Measurements from ENCODE around the gene PIK3C2G.

PIK3C2G gene

DNA sequence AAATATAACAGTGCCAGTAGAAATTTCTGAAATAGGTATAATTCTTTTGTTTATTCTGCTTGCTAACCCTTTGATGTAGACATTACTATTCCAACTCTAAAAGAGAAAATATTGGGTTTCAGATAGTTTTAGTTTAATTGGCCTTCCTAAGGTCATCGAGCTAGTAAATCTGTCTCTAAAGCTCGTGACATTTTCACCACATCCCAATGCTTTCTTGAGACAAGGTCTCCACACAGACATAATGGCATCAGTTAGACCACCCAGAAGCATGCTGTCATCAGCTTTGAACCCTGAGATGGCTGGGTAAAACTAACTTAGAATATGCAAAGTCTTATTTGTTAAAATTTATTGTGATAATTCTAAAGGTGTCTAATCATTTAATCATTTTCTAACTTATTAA, 52.0 kb downstream of the PIK3C2G start:
- Histone ChIP-seq H3K36me3 (ENCODE audit: low read depth) (no peaks in the 10 kb centered on the region), H3K27me3 (ENCODE audit: insufficient read depth, poor library complexity, severe bottlenecking) (no peaks in the 10 kb centered on the region), H3K4me3 (ENCODE audit: severe bottlenecking) (no peak overlapping the region), H3K9me3 (ENCODE audit: severe bottlenecking) (no peaks in the 10 kb centered on the region), H3K27ac (ENCODE audit: poor library complexity, severe bottlenecking) (no peak overlapping the region), H3K4me1 (ENCODE audit: insufficient read depth, poor library complexity, severe bottlenecking) (no peaks in the 10 kb centered on the region)
- no peak for ATAC-seq (ENCODE audit: low read depth)
- TF ChIP-seq, protein P1, sequence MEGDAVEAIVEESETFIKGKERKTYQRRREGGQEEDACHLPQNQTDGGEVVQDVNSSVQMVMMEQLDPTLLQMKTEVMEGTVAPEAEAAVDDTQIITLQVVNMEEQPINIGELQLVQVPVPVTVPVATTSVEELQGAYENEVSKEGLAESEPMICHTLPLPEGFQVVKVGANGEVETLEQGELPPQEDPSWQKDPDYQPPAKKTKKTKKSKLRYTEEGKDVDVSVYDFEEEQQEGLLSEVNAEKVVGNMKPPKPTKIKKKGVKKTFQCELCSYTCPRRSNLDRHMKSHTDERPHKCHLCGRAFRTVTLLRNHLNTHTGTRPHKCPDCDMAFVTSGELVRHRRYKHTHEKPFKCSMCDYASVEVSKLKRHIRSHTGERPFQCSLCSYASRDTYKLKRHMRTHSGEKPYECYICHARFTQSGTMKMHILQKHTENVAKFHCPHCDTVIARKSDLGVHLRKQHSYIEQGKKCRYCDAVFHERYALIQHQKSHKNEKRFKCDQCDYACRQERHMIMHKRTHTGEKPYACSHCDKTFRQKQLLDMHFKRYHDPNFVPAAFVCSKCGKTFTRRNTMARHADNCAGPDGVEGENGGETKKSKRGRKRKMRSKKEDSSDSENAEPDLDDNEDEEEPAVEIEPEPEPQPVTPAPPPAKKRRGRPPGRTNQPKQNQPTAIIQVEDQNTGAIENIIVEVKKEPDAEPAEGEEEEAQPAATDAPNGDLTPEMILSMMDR (IDR thresholded peaks at IDR 0.05; ENCODE audit: poor library complexity, severe bottlenecking) = no peak
- no peak for DNase-seq (ENCODE audit: low spot score)

DNA sequence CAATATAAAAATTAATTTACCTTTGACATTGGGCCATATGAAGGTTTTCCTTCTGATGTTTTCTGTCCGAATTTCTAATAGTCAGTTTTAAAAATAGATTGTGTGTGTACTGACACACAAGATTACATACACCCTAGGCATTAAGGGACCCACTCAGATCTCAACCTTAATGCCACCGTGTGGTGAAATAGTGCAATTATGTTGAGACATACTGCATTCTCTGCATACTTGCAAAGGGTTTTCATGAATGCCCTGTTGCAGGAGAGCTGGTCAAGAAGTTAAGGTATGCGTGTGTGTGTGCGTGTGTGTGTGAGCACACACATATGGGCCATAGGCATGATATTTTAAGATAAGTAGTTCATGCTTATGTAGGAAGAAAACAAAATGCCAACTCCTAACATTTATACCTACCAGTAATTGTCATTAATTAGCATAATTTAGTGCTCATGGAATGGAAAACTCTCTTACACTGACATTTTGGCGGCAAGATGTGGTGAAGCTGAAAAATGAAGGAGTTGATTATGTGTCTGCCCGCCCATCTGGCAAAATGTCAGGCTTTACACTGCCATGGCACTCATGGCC, 58.8 kb downstream of the PIK3C2G start:
- no peak for DNase-seq (ENCODE audit: low spot score)
- H3K36me3 ChIP-seq (ENCODE audit: low read depth) = no peaks in the 10 kb centered on the region
- no peak overlapping the region for H3K27ac ChIP-seq (ENCODE audit: poor library complexity, severe bottlenecking)
- H3K4me3 ChIP-seq (ENCODE audit: severe bottlenecking) = no peak overlapping the region
- H3K9me3 ChIP-seq (ENCODE audit: severe bottlenecking) = no peaks in the 10 kb centered on the region
- TF ChIP-seq, protein P1 (IDR thresholded peaks at IDR 0.05; ENCODE audit: poor library complexity, severe bottlenecking) = peak; percentile 59
- H3K4me1 ChIP-seq (ENCODE audit: insufficient read depth, poor library complexity, severe bottlenecking) = no peaks in the 10 kb centered on the region
- H3K27me3 ChIP-seq (ENCODE audit: insufficient read depth, poor library complexity, severe bottlenecking) = no peaks in the 10 kb centered on the region
- peak; percentile 82 for ATAC-seq (ENCODE audit: low read depth)

DNA sequence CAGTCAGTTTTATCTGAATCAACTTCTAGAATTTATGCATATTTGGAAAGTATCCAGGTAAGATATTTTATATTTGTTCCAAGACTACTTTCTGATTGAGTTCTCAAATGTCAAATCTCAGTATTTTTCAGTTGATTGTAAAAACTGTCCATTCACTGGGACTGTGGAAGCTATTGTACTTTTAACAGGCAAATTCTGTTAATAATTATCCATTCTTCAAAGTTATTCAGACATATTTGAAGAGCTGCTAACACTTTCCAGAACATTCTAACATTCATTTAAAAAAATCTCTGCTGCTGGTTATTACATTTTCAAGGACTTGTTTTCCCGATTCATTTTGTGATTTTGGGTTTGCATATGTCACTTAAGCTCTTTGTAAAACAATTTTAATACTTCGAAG, 59.7 kb downstream of the PIK3C2G start:
- no peak for ATAC-seq (ENCODE audit: low read depth)
- DNase-seq (ENCODE audit: low spot score) = no peak
- Histone ChIP-seq H3K9me3 (ENCODE audit: severe bottlenecking) (no peaks in the 10 kb centered on the region), H3K36me3 (ENCODE audit: low read depth) (no peaks in the 10 kb centered on the region), H3K4me3 (ENCODE audit: severe bottlenecking) (no peak overlapping the region), H3K27me3 (ENCODE audit: insufficient read depth, poor library complexity, severe bottlenecking) (no peaks in the 10 kb centered on the region), H3K27ac (ENCODE audit: poor library complexity, severe bottlenecking) (no peak overlapping the region), H3K4me1 (ENCODE audit: insufficient read depth, poor library complexity, severe bottlenecking) (no peaks in the 10 kb centered on the region)
- TF ChIP-seq, protein P1 (IDR thresholded peaks at IDR 0.05; ENCODE audit: poor library complexity, severe bottlenecking) = no peak

DNA sequence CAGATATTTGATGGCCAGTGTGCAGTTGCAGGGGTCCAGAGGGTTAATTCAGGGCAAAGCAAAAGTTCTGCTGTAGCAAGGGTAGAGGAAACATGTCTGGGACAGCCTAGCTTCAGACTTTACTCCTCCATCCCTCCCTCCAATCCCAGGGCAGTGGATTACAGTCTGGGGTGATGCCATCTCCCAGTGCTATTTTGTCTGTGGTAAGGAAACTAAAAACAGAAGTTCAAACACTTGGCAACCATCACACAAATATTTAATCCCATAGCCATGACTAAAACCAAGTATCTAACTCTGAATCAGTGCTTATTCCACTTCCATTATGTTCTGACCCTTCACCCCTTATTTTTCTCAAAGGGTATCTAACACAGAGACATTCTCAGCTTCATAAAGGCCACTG, 61.8 kb downstream of the PIK3C2G start:
- H3K4me1 ChIP-seq (ENCODE audit: insufficient read depth, poor library complexity, severe bottlenecking) = no peaks in the 10 kb centered on the region
- H3K27me3 ChIP-seq (ENCODE audit: insufficient read depth, poor library complexity, severe bottlenecking) = no peaks in the 10 kb centered on the region
- TF ChIP-seq, protein P1 (IDR thresholded peaks at IDR 0.05; ENCODE audit: poor library complexity, severe bottlenecking) = no peak
- ATAC-seq (ENCODE audit: low read depth) = no peak
- H3K27ac ChIP-seq (ENCODE audit: poor library complexity, severe bottlenecking) = no peak overlapping the region
- no peaks in the 10 kb centered on the region for H3K36me3 ChIP-seq (ENCODE audit: low read depth)
- no peak overlapping the region for H3K4me3 ChIP-seq (ENCODE audit: severe bottlenecking)
- DNase-seq (ENCODE audit: low spot score) = no peak
- no peaks in the 10 kb centered on the region for H3K9me3 ChIP-seq (ENCODE audit: severe bottlenecking)

DNA sequence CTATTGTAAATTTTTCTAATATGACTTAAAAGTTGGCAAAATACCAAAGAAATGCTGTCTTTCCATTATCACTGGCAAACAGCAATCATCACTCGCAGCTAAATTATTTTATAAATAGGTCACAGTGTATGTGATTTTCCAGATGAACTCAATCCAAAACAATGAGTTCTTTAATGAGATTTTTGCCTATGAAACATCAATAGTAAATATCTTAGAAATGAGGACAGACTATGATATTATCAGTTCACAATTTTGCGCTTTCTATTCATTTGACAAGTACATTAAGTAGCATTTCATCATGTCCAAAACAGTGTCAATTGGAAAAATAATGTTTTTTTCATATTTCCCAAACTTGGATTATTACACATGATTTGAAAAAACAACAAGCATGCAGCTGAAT, 65.7 kb downstream of the PIK3C2G start:
- no peaks in the 10 kb centered on the region for H3K4me1 ChIP-seq (ENCODE audit: insufficient read depth, poor library complexity, severe bottlenecking)
- H3K36me3 ChIP-seq (ENCODE audit: low read depth) = no peaks in the 10 kb centered on the region
- DNase-seq (ENCODE audit: low spot score) = no peak

More for the DNA sequence above, 65.7 kb downstream of the PIK3C2G start:
- TF ChIP-seq, protein P1 (IDR thresholded peaks at IDR 0.05; ENCODE audit: poor library complexity, severe bottlenecking) = no peak
- Histone ChIP-seq H3K27ac (ENCODE audit: poor library complexity, severe bottlenecking) (no peak overlapping the region), H3K27me3 (ENCODE audit: insufficient read depth, poor library complexity, severe bottlenecking) (no peaks in the 10 kb centered on the region), H3K9me3 (ENCODE audit: severe bottlenecking) (no peaks in the 10 kb centered on the region), H3K4me3 (ENCODE audit: severe bottlenecking) (no peak overlapping the region)
- no peak for ATAC-seq (ENCODE audit: low read depth)
